Dendritic cell treated with granulocyte-macrophage colony-stimulating factor and Interleukin-4, amounts not matched to agents 40 ng/mL and 50 ng/mL, for 4 days (primary cell): ENCODE measurements around the gene SUGCT.
"Not testable (repeated sequence)": the region's sequence is repeated elsewhere in the genome, so short reads cannot be mapped to it uniquely, and the experiment has no call there.

Source experiments
- H3K27ac Mint-ChIP-seq: one replicate; pipeline ENCODE4 v1.8.0; 2022; ENCODE audit warnings: mild to moderate bottlenecking, mixed read lengths
- H3K27me3 Mint-ChIP-seq: one replicate; pipeline ENCODE4 v1.8.0; 2022; ENCODE audit warnings: mild to moderate bottlenecking, mixed read lengths
- H3K36me3 Mint-ChIP-seq: one replicate; pipeline ENCODE4 v1.8.0; 2022; ENCODE audit warnings: low read depth, mixed read lengths
- H3K4me1 Mint-ChIP-seq: one replicate; pipeline ENCODE4 v1.8.0; 2022; ENCODE audit warnings: low read depth, mixed read lengths
- H3K4me3 Mint-ChIP-seq: one replicate; pipeline ENCODE4 v1.8.0; 2022; ENCODE audit warnings: mild to moderate bottlenecking, moderate library complexity, mixed read lengths
- H3K9me3 Mint-ChIP-seq: one replicate; pipeline ENCODE4 v1.8.0; 2022; ENCODE audit warnings: mixed read lengths
- intact Hi-C: fragments of 100-400 bp; cut with micrococcal nuclease; formaldehyde crosslinking; loops from one replicate; pipeline ENCODE4 v1.15.0; 2022

SUGCT gene

GRCh38 chr7:40151504-40151903 lies 16.7 kb downstream of the SUGCT start:
- no peak overlapping the region for H3K27ac Mint-ChIP-seq

GRCh38 chr7:40156988-40157387 lies 22.2 kb downstream of the SUGCT start:
- Mint-ChIP-seq H3K4me1 (no peaks in the 10 kb centered on the region), H3K27me3 (no peaks in the 10 kb centered on the region), H3K4me3 (no peak overlapping the region), H3K27ac (no peak overlapping the region), H3K36me3 (no peaks in the 10 kb centered on the region), H3K9me3 (no peaks in the 10 kb centered on the region)
- intact Hi-C loops = no loop called here

More at GRCh38 chr7:40151504-40151903, 16.7 kb downstream of the SUGCT start:
- H3K4me3 Mint-ChIP-seq = no peak overlapping the region
- no peaks in the 10 kb centered on the region for H3K4me1 Mint-ChIP-seq
- peaks cover 8% of the 10 kb centered on the region for H3K9me3 Mint-ChIP-seq
- intact Hi-C loops = no loop called here
- H3K36me3 Mint-ChIP-seq = no peaks in the 10 kb centered on the region
- H3K27me3 Mint-ChIP-seq = no peaks in the 10 kb centered on the region

GRCh38 chr7:40162516-40162915 lies 27.7 kb downstream of the SUGCT start:
- Mint-ChIP-seq H3K4me3 (no peak overlapping the region), H3K4me1 (no peaks in the 10 kb centered on the region), H3K36me3 (no peaks in the 10 kb centered on the region), H3K9me3 (no peaks in the 10 kb centered on the region), H3K27ac (no peak overlapping the region), H3K27me3 (no peaks in the 10 kb centered on the region)
- intact Hi-C loops = no loop called here

- Mint-ChIP-seq H3K9me3 (no peaks in the 10 kb centered on the region), H3K4me1 (no peaks in the 10 kb centered on the region), H3K36me3 (no peaks in the 10 kb centered on the region), H3K4me3 (no peak overlapping the region), H3K27ac (no peak overlapping the region), H3K27me3 (no peaks in the 10 kb centered on the region)
- intact Hi-C loops = no loop called here
Measured at GRCh38 chr7:40165216-40165615, 30.4 kb downstream of the SUGCT start.

DNA sequence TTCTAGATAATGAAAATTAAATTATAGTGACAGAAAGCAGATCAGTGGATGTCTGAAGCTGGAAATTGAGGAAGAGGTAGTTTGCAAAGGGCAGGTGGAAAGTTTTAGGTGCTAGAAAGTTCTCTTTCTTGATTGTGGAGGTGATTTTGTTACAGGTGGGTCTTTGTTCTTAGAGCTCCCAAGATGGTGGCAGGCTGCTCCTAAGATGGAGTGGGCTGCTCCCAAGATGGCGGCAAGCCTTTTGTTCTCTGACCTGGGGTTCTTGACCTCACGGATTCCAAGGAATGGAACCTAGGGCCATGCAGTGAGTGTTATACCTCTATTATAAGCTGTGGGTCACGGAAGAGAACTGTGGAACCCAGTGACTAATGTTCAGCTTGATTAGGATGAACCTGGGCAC lies 32.5 kb downstream of the SUGCT start:
- Mint-ChIP-seq H3K4me1 (no peaks in the 10 kb centered on the region), H3K27me3 (no peaks in the 10 kb centered on the region), H3K36me3 (no peaks in the 10 kb centered on the region), H3K9me3 (no peaks in the 10 kb centered on the region), H3K4me3 (no peak overlapping the region), H3K27ac (no peak overlapping the region)
- intact Hi-C loops = no loop called here

- H3K27me3 Mint-ChIP-seq, H3K4me1 Mint-ChIP-seq, H3K4me3 Mint-ChIP-seq, H3K27ac Mint-ChIP-seq, H3K9me3 Mint-ChIP-seq, H3K36me3 Mint-ChIP-seq, intact Hi-C loops: not testable (repeated sequence)
Measured at GRCh38 chr7:40168266-40168665, 33.5 kb downstream of the SUGCT start.

DNA sequence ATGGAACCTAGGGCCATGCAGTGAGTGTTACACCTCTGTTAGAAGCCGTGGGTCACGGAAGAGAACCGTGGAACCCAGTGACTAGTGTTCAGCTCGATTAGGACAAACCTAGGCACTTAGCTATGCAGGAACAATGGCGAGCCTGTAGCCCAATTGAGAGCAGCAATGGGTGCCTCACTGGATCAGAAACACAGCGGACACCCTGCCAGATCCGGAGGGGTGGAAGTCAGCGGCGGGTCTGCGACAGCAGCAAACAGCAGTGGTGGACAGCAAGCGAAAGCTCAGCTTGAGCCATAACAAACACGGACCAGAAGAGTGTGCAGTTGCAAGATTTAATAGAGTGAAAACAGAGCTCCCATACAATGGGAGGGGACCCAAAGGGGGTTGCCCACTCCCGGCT lies 38.3 kb downstream of the SUGCT start:
- H3K27me3 Mint-ChIP-seq, H3K4me1 Mint-ChIP-seq, H3K36me3 Mint-ChIP-seq, H3K27ac Mint-ChIP-seq, H3K4me3 Mint-ChIP-seq, H3K9me3 Mint-ChIP-seq, intact Hi-C loops: not testable (repeated sequence)

DNA sequence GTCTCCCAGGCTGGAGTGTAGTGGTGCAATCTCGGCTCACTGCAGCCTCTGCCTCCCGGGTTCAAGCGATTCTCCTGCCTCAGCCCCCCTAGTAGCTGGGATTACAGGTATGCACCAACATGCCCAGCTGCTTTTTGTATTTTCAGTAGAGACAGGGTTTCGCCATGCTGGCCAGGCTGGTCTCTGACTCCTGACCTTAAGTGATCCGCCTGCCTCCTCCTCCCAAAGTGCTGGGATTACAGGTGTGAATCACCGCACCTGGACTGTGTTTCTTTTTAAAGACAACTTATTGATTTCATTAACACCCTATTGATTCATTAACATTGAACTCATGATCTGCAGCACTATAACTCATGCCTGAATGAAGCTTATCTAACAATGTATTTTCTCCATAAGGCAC lies 40.5 kb downstream of the SUGCT start:
- intact Hi-C loops = not testable (repeated sequence)

GRCh38 chr7:40175725-40176510 lies 41.1 kb downstream of the SUGCT start:
- H3K36me3 Mint-ChIP-seq = no peaks in the 10 kb centered on the region
- H3K4me3 Mint-ChIP-seq = no peak overlapping the region
- no peaks in the 10 kb centered on the region for H3K27me3 Mint-ChIP-seq
- intact Hi-C loops = no loop called here
- no peaks in the 10 kb centered on the region for H3K4me1 Mint-ChIP-seq
- no peaks in the 10 kb centered on the region for H3K9me3 Mint-ChIP-seq
- no peak overlapping the region for H3K27ac Mint-ChIP-seq

More for the DNA sequence above, 40.5 kb downstream of the SUGCT start:
- not testable (repeated sequence) for H3K4me1 Mint-ChIP-seq, H3K4me3 Mint-ChIP-seq, H3K9me3 Mint-ChIP-seq, H3K36me3 Mint-ChIP-seq, H3K27ac Mint-ChIP-seq, H3K27me3 Mint-ChIP-seq

DNA sequence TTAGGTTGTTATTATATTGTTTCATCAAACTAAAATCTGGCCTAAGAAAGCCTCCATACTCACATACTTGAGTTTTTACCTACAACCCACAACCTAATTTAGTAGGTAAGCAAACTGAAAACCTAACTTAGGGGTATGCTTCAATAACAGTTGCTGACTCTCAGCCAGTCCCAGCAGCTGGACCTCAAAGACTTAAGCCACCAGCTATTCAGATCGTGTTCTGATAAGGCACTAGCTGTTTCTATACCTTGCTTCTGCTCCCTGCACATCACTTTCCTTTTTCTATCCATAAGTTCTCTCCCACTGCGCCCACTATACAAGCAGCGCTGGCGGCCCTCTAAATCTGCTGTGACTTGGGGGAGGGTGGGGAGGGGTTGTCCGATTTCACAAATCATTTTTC lies 42.3 kb downstream of the SUGCT start:
- no peak overlapping the region for H3K27ac Mint-ChIP-seq
- H3K27me3 Mint-ChIP-seq = no peaks in the 10 kb centered on the region
- intact Hi-C loops = no loop called here
- H3K9me3 Mint-ChIP-seq = no peaks in the 10 kb centered on the region
- H3K36me3 Mint-ChIP-seq = no peaks in the 10 kb centered on the region
- H3K4me3 Mint-ChIP-seq = no peak overlapping the region
- H3K4me1 Mint-ChIP-seq = no peaks in the 10 kb centered on the region

DNA sequence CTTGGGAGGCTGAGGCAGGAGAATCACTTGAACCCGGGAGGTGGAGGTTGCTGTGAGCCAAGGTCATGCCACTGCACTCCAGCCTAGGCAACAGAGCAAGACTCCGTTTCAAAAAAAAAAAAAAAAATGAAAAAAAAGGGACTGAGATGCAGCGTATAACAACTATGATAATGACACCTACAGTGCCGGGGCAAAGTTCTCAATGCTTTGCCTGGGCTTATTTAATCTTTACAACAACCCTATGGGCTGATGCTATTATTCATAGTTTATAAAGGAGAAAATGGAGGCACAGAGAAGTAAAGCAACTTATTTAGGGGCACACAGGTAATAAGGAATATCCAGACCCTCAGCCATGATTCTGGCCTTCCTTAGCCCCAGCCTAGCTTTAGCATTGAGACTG lies 47.6 kb downstream of the SUGCT start:
- H3K27me3 Mint-ChIP-seq = no peaks in the 10 kb centered on the region
- H3K36me3 Mint-ChIP-seq = no peaks in the 10 kb centered on the region
- H3K9me3 Mint-ChIP-seq = no peaks in the 10 kb centered on the region
- intact Hi-C loops = no loop called here
- no peak overlapping the region for H3K27ac Mint-ChIP-seq
- no peaks in the 10 kb centered on the region for H3K4me1 Mint-ChIP-seq
- no peak overlapping the region for H3K4me3 Mint-ChIP-seq

- Mint-ChIP-seq H3K27ac (no peak overlapping the region), H3K4me1 (no peaks in the 10 kb centered on the region), H3K36me3 (no peaks in the 10 kb centered on the region), H3K4me3 (no peak overlapping the region), H3K9me3 (no peaks in the 10 kb centered on the region), H3K27me3 (no peaks in the 10 kb centered on the region)
- intact Hi-C loops = no loop called here
Measured at GRCh38 chr7:40186586-40186985, 51.8 kb downstream of the SUGCT start.

DNA sequence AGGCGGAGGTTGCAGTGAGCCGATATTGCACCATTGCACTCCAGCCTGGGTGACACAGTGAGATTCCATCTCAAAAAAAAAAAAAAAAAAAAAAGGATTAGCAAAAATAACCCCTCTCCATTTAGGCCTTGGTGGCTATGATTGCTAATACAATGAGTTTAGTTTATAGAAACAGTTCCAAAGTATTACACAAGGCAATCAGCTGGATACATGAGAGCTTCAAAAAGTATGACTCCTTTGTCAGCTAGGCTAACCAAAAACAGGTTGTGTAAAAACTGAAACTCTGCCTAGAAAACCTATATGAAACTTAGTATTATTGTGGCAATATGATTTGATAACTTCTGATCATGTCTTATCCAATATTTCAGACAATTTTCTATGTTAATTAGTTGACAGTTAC lies 57.2 kb downstream of the SUGCT start:
- no peak overlapping the region for H3K27ac Mint-ChIP-seq
- H3K36me3 Mint-ChIP-seq = no peaks in the 10 kb centered on the region
- intact Hi-C loops = no loop called here
- no peaks in the 10 kb centered on the region for H3K9me3 Mint-ChIP-seq
- no peaks in the 10 kb centered on the region for H3K4me1 Mint-ChIP-seq
- no peaks in the 10 kb centered on the region for H3K27me3 Mint-ChIP-seq
- no peak overlapping the region for H3K4me3 Mint-ChIP-seq

DNA sequence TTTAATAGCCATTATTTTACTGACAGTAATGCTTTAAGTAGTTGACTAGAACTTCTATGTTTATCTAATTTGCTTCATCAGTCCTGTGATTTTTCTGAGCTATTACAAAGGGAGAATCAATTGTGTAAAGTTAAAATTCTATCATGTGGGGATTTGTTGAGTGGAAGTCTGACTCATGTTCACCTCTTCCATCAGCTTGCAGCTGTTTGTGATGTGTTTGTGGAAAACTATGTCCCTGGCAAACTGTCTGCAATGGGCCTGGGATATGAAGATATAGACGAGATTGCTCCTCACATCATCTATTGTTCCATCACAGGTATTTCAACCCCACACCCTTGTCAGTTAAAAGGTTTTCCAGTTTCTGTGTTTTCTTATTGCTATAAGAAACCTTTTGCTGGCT lies 59.9 kb downstream of the SUGCT start:
- Mint-ChIP-seq H3K4me3 (no peak overlapping the region), H3K36me3 (no peaks in the 10 kb centered on the region), H3K4me1 (no peaks in the 10 kb centered on the region), H3K9me3 (no peaks in the 10 kb centered on the region), H3K27ac (no peak overlapping the region), H3K27me3 (no peaks in the 10 kb centered on the region)
- intact Hi-C loops = no loop called here

DNA sequence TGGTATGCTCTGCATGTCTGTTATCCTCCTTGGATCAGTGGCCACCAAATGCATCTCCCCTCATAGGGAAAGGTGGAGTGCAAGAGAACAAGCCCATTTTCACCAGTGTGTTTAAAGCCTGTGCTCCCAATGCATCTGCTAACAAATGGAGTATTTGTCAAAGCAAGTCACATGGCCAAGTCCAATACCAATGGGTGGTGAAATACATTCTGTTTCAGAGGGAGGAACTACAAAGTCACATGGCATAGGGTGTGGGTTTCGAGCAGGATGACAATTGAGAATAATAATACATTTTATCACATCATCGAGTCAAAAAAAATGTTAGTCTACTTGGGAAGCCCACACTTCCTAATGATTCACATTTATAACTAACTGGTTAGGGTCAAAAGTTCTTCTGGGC lies 62.7 kb downstream of the SUGCT start:
- Mint-ChIP-seq H3K36me3 (no peaks in the 10 kb centered on the region), H3K9me3 (no peaks in the 10 kb centered on the region), H3K4me3 (no peak overlapping the region), H3K27me3 (no peaks in the 10 kb centered on the region), H3K27ac (no peak overlapping the region), H3K4me1 (no peaks in the 10 kb centered on the region)
- intact Hi-C loops = no loop called here
